ENCODE data around the gene RGL2. TPM values are rescaled to one million over a fixed set of nuclear protein-coding genes. Genes with fewer than 3 reads are reported as not detected.

RGL2 gene
- total RNA-seq, 2 experiments from 2014 or later: 27.2 to 67.6 TPM

GRCh38 chr6:33271468-33272274 is 27.1 kb downstream of the RGL2 start, which contains the start of the genes RPS18 and VPS52:
RPS18 (plus strand) TSS chr6:33272075; CDS start chr6:33272120, 45 bp downstream.
VPS52 (minus strand) TSS chr6:33271876; CDS start chr6:33271675, 201 bp downstream.
- peaks cover 43% of the 10 kb centered on the region for H3K4me1 ChIP-seq (ENCODE audit: insufficient read depth, low read length, poor library complexity, severe bottlenecking)
- H3K4me2 ChIP-seq (ENCODE audit: low read length): peak within 1 kb of the TSS; percentile 93
- peak within 1 kb of the TSS; percentile 88 for H2AFZ ChIP-seq (ENCODE audit: low read length)
- H3K9me3 ChIP-seq (ENCODE audit: low read length): no peaks in the 10 kb centered on the region
- H4K20me1 ChIP-seq (ENCODE audit: insufficient read depth, low read length): peaks cover 31% of the 10 kb centered on the region
- ChIA-PET CTCF (ENCODE audit: unreplicated experiment) (interaction anchor here (0.6 kb wide), 2 partner anchors 25 kb away, joined by 3 to 4 read pairs; no protein-coding TSS in a partner anchor), POLR2A (interaction anchor here (0.5 to 2.5 kb wide), 19 partner anchors 9 to 1046 kb away, joined by 3 to 19 read pairs (median 4); partner anchors contain the start of genes PFDN6, RGL2, UQCC2 and WDR46)
- peaks cover 78% of the 10 kb centered on the region for H3K36me3 ChIP-seq (ENCODE audit: insufficient read depth, low read length)
- intact Hi-C loops (cut with micrococcal nuclease; ENCODE audit: unreplicated experiment): loop anchor here (1.0 to 2.0 kb wide), 2 partner anchors 22 to 71 kb away; partner anchors contain the start of genes RXRB and SLC39A7
- TF ChIP-seq EZH2phosphoT487 (IDR thresholded peaks at IDR 0.05; ENCODE audit: borderline replicate concordance, low read depth, low read length) (no peak), CTCF (conservative IDR thresholded peaks at IDR 0.05; ENCODE audit: low read length) (no peak; the same call in 1 of the 2 replicates)
- H3K79me2 ChIP-seq (ENCODE audit: insufficient read depth, low read depth, low read length): peaks cover 55% of the 10 kb centered on the region
- peak; percentile 99 for DNase-seq (ENCODE audit: low spot score)
- H3K4me3 ChIP-seq (ENCODE audit: low read depth, low read length, poor library complexity, severe bottlenecking): peak within 1 kb of the TSS; percentile 97
- H3K27ac ChIP-seq (ENCODE audit: low read depth, low read length, poor library complexity, severe bottlenecking): peak within 1 kb of the TSS; percentile 93
- no peaks in the 10 kb centered on the region for H3K9me2 ChIP-seq (ENCODE audit: insufficient read depth, low read length)
- BruUV-seq (replicated peaks): TSS peak; percentile 91

DNA sequence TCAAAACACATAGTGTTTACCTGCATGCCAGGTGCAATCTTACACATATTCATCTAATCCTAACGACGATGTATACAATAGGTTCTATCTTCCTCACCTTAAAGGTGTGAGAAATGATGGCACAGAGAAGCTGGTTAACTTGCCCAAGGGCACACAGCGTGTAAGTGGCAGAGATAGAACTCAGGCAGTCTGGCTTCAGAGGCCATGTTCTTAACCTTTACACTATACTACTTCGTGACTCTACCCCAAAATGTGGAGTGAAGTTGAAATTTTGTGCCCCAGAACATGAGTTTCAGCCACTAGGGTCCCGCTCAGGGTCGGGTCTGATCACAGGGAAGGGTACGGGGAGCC is 27.6 kb downstream of the RGL2 start:
- H3K27ac ChIP-seq (ENCODE audit: low read depth, low read length, poor library complexity, severe bottlenecking): peak overlapping the region; percentile 93
- H3K79me2 ChIP-seq (ENCODE audit: insufficient read depth, low read depth, low read length): peaks cover 55% of the 10 kb centered on the region
- peak overlapping the region; percentile 93 for H3K4me2 ChIP-seq (ENCODE audit: low read length)
- H4K20me1 ChIP-seq (ENCODE audit: insufficient read depth, low read length): peaks cover 31% of the 10 kb centered on the region
- TF ChIP-seq CTCF (conservative IDR thresholded peaks at IDR 0.05; ENCODE audit: low read length): peak; percentile 20; the same call in 1 of the 2 replicates
- TF ChIP-seq EZH2phosphoT487 (IDR thresholded peaks at IDR 0.05; ENCODE audit: borderline replicate concordance, low read depth, low read length): no peak
- ChIA-PET POLR2A (interaction anchor here (0.9 to 2.5 kb wide), 15 partner anchors 8 to 440 kb away, joined by 3 to 19 read pairs (median 5); partner anchors contain the start of genes PFDN6, RGL2, UQCC2 and WDR46), CTCF (ENCODE audit: unreplicated experiment) (interaction anchor here (0.6 kb wide), 2 partner anchors 25 to 26 kb away, joined by 3 to 4 read pairs; no protein-coding TSS in a partner anchor)
- intact Hi-C loops (cut with micrococcal nuclease; ENCODE audit: unreplicated experiment): loop anchor here (1.0 kb wide), 1 partner anchor 22 kb away; no protein-coding TSS in a partner anchor
- H3K36me3 ChIP-seq (ENCODE audit: insufficient read depth, low read length): peaks cover 78% of the 10 kb centered on the region
- BruUV-seq (replicated peaks): no TSS peak
- H3K9me2 ChIP-seq (ENCODE audit: insufficient read depth, low read length): no peaks in the 10 kb centered on the region
- peak overlapping the region; percentile 88 for H2AFZ ChIP-seq (ENCODE audit: low read length)
- H3K4me1 ChIP-seq (ENCODE audit: insufficient read depth, low read length, poor library complexity, severe bottlenecking): peaks cover 37% of the 10 kb centered on the region
- H3K4me3 ChIP-seq (ENCODE audit: low read depth, low read length, poor library complexity, severe bottlenecking): peak overlapping the region; percentile 97
- DNase-seq (ENCODE audit: low spot score): no peak
- no peaks in the 10 kb centered on the region for H3K9me3 ChIP-seq (ENCODE audit: low read length)

Data from OCI-LY7 (cell line).